Hepatocyte (in vitro differentiated cells): ENCODE measurements around the gene SERPINE1. TPM values are rescaled to one million over a fixed set of nuclear protein-coding genes. Genes with fewer than 3 reads are reported as not detected.
"Not testable (repeated sequence)": the region's sequence is repeated elsewhere in the genome, so short reads cannot be mapped to it uniquely, and the experiment has no call there.

Experiments used
- DNase-seq: peaks from one replicate; pipeline ENCODE4 v3.0.0-alpha.2; 2016; ENCODE audit warnings: low spot score
- H2AFZ ChIP-seq: fragments of 200-600 bp; sonication (generic); 2 replicates; pipeline ENCODE4 v1.6.0; 2016; ENCODE audit warnings: antibody characterized with exemption, mild to moderate bottlenecking
- H3K27ac ChIP-seq: fragments of 200-600 bp; sonication (generic); 2 replicates; pipeline ENCODE4 v1.5.1; 2016; ENCODE audit warnings: mild to moderate bottlenecking
- H3K27me3 ChIP-seq: fragments of 200-600 bp; sonication (generic); 2 replicates; pipeline ENCODE4 v1.6.1; 2016
- H3K36me3 ChIP-seq: fragments of 200-600 bp; sonication (generic); replicated peaks from 2 replicates; pipeline ENCODE4 v1.5.1; 2016; ENCODE audit warnings: low read depth; ENCODE audit not compliant: insufficient read depth
- H3K4me1 ChIP-seq: fragments of 200-600 bp; sonication (generic); 2 replicates; pipeline ENCODE4 v1.5.1; 2016; ENCODE audit warnings: mild to moderate bottlenecking, moderate library complexity; ENCODE audit not compliant: insufficient read depth
- H3K4me2 ChIP-seq: fragments of 200-600 bp; sonication (generic); 2 replicates; pipeline ENCODE4 v1.6.0; 2016
- H3K4me3 ChIP-seq: fragments of 200-600 bp; sonication (generic); 2 replicates; pipeline ENCODE4 v1.5.1; 2016; ENCODE audit warnings: mild to moderate bottlenecking
- H3K79me2 ChIP-seq: fragments of 200-600 bp; sonication (generic); 2 replicates; pipeline ENCODE4 v1.6.0; 2017; ENCODE audit warnings: mild to moderate bottlenecking
- H3K9me2 ChIP-seq: fragments of 200-600 bp; sonication (generic); replicated peaks from 2 replicates; pipeline ENCODE4 v1.6.0; 2017; ENCODE audit warnings: mild to moderate bottlenecking; ENCODE audit not compliant: insufficient read depth
- H3K9me3 ChIP-seq: fragments of 200-600 bp; sonication (generic); 2 replicates; pipeline ENCODE4 v1.5.1; 2016; ENCODE audit warnings: low read depth, mild to moderate bottlenecking
- H4K20me1 ChIP-seq: fragments of 200-600 bp; sonication (generic); 2 replicates; pipeline ENCODE4 v1.6.0; 2016; ENCODE audit warnings: mild to moderate bottlenecking; ENCODE audit not compliant: insufficient read depth, poor library complexity, severe bottlenecking
- EZH2 ChIP-seq: fragments of 200-600 bp; sonication (generic); IDR thresholded peaks from 2 replicates; pipeline ENCODE4 v1.6.1; 2016; ENCODE audit warnings: antibody characterized with exemption, mild to moderate bottlenecking, borderline replicate concordance
- EZH2phosphoT487 ChIP-seq: fragments of 200-600 bp; sonication (generic); IDR thresholded peaks from one replicate; pipeline ENCODE4 v1.6.1; 2018; ENCODE audit warnings: antibody characterized with exemption, mild to moderate bottlenecking, low read depth, moderate library complexity; ENCODE audit not compliant: unreplicated experiment, severe bottlenecking
- WGBS: methylation state at CpG from one replicate; pipeline ENCODE4 v1.1.6; 2016; ENCODE audit warnings: low lambda C conversion rate; ENCODE audit errors: missing lambda C conversion rate; 5-methylcytosine and 5-hydroxymethylcytosine counted together
- polyA plus RNA-seq: library from polyadenylated mRNA; unstranded; fragments of >200 nt; fragmentation: Nextera tagmentation; extraction: Ambion mirVana; gene quantifications from 2 replicates; pipeline ENCODE4 v1.2.1, GENCODE V29; 2016
- total RNA-seq: library from RNA; depleted of rRNA; stranded (reverse); fragments of >200 nt; gene quantifications from 2 replicates; pipeline ENCODE4 v1.2.3, GENCODE V29; 2014
- TF ChIP-seq, protein P1 (sequence below): fragments of 200-600 bp; sonication (generic); IDR thresholded peaks from 2 replicates; pipeline ENCODE4 v1.5.1; 2016; ENCODE audit warnings: antibody characterized with exemption, mild to moderate bottlenecking; ENCODE audit not compliant: poor library complexity

Gene SERPINE1
- total and polyA plus RNA-seq, 2 experiments from 2014 or later, result 98.2 to 185 TPM

DNA sequence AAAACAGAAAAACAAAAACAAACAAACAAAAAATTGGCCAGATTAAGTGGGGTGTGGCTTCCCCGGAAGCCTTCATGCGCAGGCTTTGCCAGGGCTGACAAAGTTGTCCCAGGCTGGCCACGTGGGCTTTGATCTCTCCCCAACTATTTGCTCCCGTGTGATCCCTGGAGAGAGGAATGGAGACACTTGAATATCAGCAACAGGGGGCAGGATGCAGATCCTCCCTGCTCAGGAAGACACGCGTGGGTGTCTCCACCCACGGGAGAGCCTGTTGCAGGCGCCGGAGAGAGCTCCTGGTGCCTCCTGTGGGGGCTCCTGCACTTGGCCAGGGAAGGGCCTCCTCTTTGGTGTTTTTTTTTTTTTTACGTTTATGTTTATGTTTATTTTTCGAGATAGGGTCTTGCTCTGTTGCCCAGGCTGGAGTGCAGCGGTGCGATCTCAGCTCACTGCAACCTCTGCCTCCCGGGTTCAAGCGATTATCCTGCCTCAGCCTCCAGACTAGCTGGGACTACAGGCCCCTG lies 22.7 kb upstream of the SERPINE1 start:
- H3K27me3 ChIP-seq, result no peaks in the 10 kb centered on the region
- H3K4me2 ChIP-seq, result no peak overlapping the region
- no peaks in the 10 kb centered on the region for H3K9me3 ChIP-seq
- no peaks in the 10 kb centered on the region for H4K20me1 ChIP-seq
- no peak overlapping the region for H2AFZ ChIP-seq
- no peak for DNase-seq
- H3K4me1 ChIP-seq, result peaks cover 12% of the 10 kb centered on the region
- no peaks in the 10 kb centered on the region for H3K79me2 ChIP-seq
- WGBS, result 84% methylated on average over 15 of the region's 15 CpGs
- H3K36me3 ChIP-seq, result no peaks in the 10 kb centered on the region
- no peak overlapping the region for H3K4me3 ChIP-seq
- TF ChIP-seq EZH2phosphoT487 (no peak), EZH2 (no peak)
- TF ChIP-seq, protein P1, sequence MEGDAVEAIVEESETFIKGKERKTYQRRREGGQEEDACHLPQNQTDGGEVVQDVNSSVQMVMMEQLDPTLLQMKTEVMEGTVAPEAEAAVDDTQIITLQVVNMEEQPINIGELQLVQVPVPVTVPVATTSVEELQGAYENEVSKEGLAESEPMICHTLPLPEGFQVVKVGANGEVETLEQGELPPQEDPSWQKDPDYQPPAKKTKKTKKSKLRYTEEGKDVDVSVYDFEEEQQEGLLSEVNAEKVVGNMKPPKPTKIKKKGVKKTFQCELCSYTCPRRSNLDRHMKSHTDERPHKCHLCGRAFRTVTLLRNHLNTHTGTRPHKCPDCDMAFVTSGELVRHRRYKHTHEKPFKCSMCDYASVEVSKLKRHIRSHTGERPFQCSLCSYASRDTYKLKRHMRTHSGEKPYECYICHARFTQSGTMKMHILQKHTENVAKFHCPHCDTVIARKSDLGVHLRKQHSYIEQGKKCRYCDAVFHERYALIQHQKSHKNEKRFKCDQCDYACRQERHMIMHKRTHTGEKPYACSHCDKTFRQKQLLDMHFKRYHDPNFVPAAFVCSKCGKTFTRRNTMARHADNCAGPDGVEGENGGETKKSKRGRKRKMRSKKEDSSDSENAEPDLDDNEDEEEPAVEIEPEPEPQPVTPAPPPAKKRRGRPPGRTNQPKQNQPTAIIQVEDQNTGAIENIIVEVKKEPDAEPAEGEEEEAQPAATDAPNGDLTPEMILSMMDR, result no peak
- H3K27ac ChIP-seq, result no peak overlapping the region
- no peaks in the 10 kb centered on the region for H3K9me2 ChIP-seq

DNA sequence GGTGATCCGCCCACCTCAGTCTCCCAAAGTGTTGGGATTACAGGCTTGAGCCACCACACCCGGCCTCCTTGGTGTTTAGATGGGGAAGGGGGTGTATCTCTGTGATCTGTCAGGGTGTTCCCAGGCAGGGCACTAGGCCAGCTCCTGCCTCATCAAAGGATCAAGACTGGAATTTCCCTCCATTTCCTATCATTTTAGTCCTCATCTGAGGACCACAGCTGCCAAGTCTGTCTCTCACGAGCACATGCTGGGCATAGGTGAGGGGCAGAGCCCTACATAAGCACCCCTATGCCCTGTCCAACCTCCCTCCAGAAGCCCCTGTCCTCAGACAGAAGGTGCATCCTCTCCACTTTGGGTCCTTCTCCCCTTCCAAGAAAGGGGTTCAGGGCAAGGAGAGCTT lies 22.1 kb upstream of the SERPINE1 start:
- Histone ChIP-seq H3K4me1 (peaks cover 7% of the 10 kb centered on the region), H3K79me2 (no peaks in the 10 kb centered on the region), H3K36me3 (no peaks in the 10 kb centered on the region), H4K20me1 (no peaks in the 10 kb centered on the region), H3K27ac (no peak overlapping the region), H2AFZ (no peak overlapping the region), H3K9me3 (no peaks in the 10 kb centered on the region), H3K27me3 (no peaks in the 10 kb centered on the region), H3K9me2 (no peaks in the 10 kb centered on the region), H3K4me2 (no peak overlapping the region), H3K4me3 (no peak overlapping the region)
- TF ChIP-seq, protein P1, result no peak
- TF ChIP-seq EZH2 (no peak), EZH2phosphoT487 (no peak)
- DNase-seq, result no peak
- 78% methylated on average over 3 of the region's 3 CpGs for WGBS

DNA sequence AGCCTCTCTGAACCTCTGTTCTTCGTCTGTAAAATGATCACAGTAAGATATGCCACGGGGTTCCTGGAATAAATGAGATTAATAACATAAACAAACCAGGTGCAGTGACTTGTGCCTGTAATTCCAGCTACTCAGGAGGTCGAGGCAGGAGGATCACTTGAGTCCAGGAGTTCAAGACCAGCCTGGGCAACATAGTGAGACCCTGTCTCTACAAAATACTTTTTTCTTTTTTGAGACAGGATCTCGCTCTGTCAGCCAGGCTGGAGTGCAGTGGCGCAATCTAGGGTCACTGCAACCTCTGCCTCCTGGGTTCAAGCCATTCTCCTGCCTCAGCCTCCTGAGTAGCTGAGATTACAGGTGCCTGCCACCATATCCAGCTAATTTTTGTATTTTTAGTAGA lies 21.7 kb upstream of the SERPINE1 start:
- H3K9me3 ChIP-seq, H3K4me3 ChIP-seq, H3K9me2 ChIP-seq, H3K4me2 ChIP-seq, H4K20me1 ChIP-seq, H3K4me1 ChIP-seq, H3K27ac ChIP-seq, H2AFZ ChIP-seq, H3K36me3 ChIP-seq, H3K27me3 ChIP-seq, H3K79me2 ChIP-seq, DNase-seq: not testable (repeated sequence)
- 73% methylated on average over 5 of the region's 5 CpGs for WGBS

DNA sequence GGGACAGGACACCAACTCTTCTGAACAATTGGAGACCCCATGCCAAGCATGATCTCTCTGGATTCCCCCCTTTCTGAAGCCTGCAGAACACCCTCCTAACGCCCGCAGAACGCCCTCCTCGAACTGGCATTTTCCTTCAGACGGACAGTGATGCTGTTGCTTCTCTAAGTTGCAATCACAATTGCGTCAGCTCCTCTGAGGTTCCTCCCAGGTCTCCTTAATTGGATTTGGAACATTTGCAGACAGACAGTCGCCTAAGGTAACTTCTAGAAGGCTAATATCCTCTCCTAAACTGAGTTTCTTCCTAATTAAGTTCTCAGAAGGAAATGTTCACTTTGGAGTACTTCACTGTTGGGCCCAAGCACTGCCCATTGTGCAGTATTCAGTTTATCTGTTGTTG lies 20.5 kb upstream of the SERPINE1 start:
- H3K9me2 ChIP-seq, result no peaks in the 10 kb centered on the region
- no peak overlapping the region for H3K4me3 ChIP-seq
- H3K27me3 ChIP-seq, result no peaks in the 10 kb centered on the region
- TF ChIP-seq EZH2 (no peak), EZH2phosphoT487 (no peak)
- TF ChIP-seq, protein P1, result no peak
- no peaks in the 10 kb centered on the region for H3K4me1 ChIP-seq
- WGBS, result 93% methylated on average over 7 of the region's 7 CpGs
- no peak overlapping the region for H3K4me2 ChIP-seq
- no peak overlapping the region for H3K27ac ChIP-seq
- H2AFZ ChIP-seq, result no peak overlapping the region
- H3K79me2 ChIP-seq, result no peaks in the 10 kb centered on the region
- no peaks in the 10 kb centered on the region for H3K36me3 ChIP-seq
- DNase-seq, result no peak
- H4K20me1 ChIP-seq, result no peaks in the 10 kb centered on the region
- no peaks in the 10 kb centered on the region for H3K9me3 ChIP-seq
